ES-I3 (cell line): ENCODE data around the gene CADM1.

Experiments used
- H3K36me3 ChIP-seq: 2 replicates; pipeline ENCODE4 v1.6.1; 2013; ENCODE audit warnings: mild to moderate bottlenecking, low read length, control low read depth, moderate library complexity; ENCODE audit not compliant: insufficient read depth
- H3K4me1 ChIP-seq: 2 replicates; pipeline ENCODE4 v1.6.1; 2013; ENCODE audit warnings: mild to moderate bottlenecking, control low read depth, low read length; ENCODE audit not compliant: insufficient read depth
- H3K9ac ChIP-seq: 2 replicates; pipeline ENCODE4 v1.6.1; 2013; ENCODE audit warnings: low read depth, mild to moderate bottlenecking, low read length, moderate library complexity
- H3K9me3 ChIP-seq: 2 replicates; pipeline ENCODE4 v1.6.1; 2013; ENCODE audit warnings: mild to moderate bottlenecking, low read length, moderate library complexity; ENCODE audit not compliant: control insufficient read depth, insufficient read depth

Gene CADM1

GRCh38 chr11:115162919-115163318, 341.3 kb downstream of the CADM1 start:
- Histone ChIP-seq H3K4me1 (peaks cover 32% of the 10 kb centered on the region), H3K9ac (no peak overlapping the region), H3K36me3 (no peaks in the 10 kb centered on the region), H3K9me3 (no peaks in the 10 kb centered on the region)

GRCh38 chr11:115161876-115162275, 342.3 kb downstream of the CADM1 start:
- Histone ChIP-seq H3K9me3 (no peaks in the 10 kb centered on the region), H3K9ac (no peak overlapping the region), H3K36me3 (no peaks in the 10 kb centered on the region), H3K4me1 (peaks cover 32% of the 10 kb centered on the region)

- Histone ChIP-seq H3K36me3 (no peaks in the 10 kb centered on the region), H3K4me1 (peaks cover 18% of the 10 kb centered on the region), H3K9me3 (no peaks in the 10 kb centered on the region), H3K9ac (no peak overlapping the region)
These were observed 345.0 kb downstream of the CADM1 start for GRCh38 chr11:115159207-115159606.

- Histone ChIP-seq H3K4me1 (peaks cover 9% of the 10 kb centered on the region; the same call in 1 of the 2 replicates), H3K9me3 (no peaks in the 10 kb centered on the region)
These were observed 346.2 kb downstream of the CADM1 start for GRCh38 chr11:115158053-115158452.

GRCh38 chr11:115157247-115157646, 347.0 kb downstream of the CADM1 start:
- Histone ChIP-seq H3K4me1 (peaks cover 5% of the 10 kb centered on the region; the same call in 1 of the 2 replicates), H3K9me3 (no peaks in the 10 kb centered on the region), H3K9ac (no peak overlapping the region), H3K36me3 (no peaks in the 10 kb centered on the region)

More at GRCh38 chr11:115158053-115158452, 346.2 kb downstream of the CADM1 start:
- H3K9ac ChIP-seq: no peak overlapping the region
- no peaks in the 10 kb centered on the region for H3K36me3 ChIP-seq

GRCh38 chr11:115155978-115156377, 348.2 kb downstream of the CADM1 start:
- Histone ChIP-seq H3K9ac (no peak overlapping the region), H3K9me3 (no peaks in the 10 kb centered on the region), H3K4me1 (no peaks in the 10 kb centered on the region), H3K36me3 (no peaks in the 10 kb centered on the region)

- no peak overlapping the region for H3K9ac ChIP-seq
- no peaks in the 10 kb centered on the region for H3K4me1 ChIP-seq
These were observed 348.9 kb downstream of the CADM1 start for GRCh38 chr11:115155320-115155719.

GRCh38 chr11:115154355-115154736, 349.9 kb downstream of the CADM1 start:
- no peak overlapping the region for H3K9ac ChIP-seq
- H3K36me3 ChIP-seq: no peaks in the 10 kb centered on the region
- no peaks in the 10 kb centered on the region for H3K4me1 ChIP-seq
- no peaks in the 10 kb centered on the region for H3K9me3 ChIP-seq

More at GRCh38 chr11:115155320-115155719, 348.9 kb downstream of the CADM1 start:
- Histone ChIP-seq H3K9me3 (no peaks in the 10 kb centered on the region), H3K36me3 (no peaks in the 10 kb centered on the region)

- Histone ChIP-seq H3K4me1 (no peaks in the 10 kb centered on the region), H3K9me3 (no peaks in the 10 kb centered on the region), H3K9ac (no peak overlapping the region), H3K36me3 (no peaks in the 10 kb centered on the region)
These were observed 350.4 kb downstream of the CADM1 start for GRCh38 chr11:115153731-115154354.

- no peaks in the 10 kb centered on the region for H3K36me3 ChIP-seq
- H3K4me1 ChIP-seq: no peaks in the 10 kb centered on the region
- no peaks in the 10 kb centered on the region for H3K9me3 ChIP-seq
- H3K9ac ChIP-seq: no peak overlapping the region
These were observed 351.1 kb downstream of the CADM1 start for GRCh38 chr11:115153135-115153534.

GRCh38 chr11:115151010-115151409, 353.2 kb downstream of the CADM1 start:
- Histone ChIP-seq H3K9ac (no peak overlapping the region), H3K9me3 (no peaks in the 10 kb centered on the region), H3K4me1 (no peaks in the 10 kb centered on the region), H3K36me3 (no peaks in the 10 kb centered on the region)

- no peaks in the 10 kb centered on the region for H3K36me3 ChIP-seq
- no peak overlapping the region for H3K9ac ChIP-seq
- H3K4me1 ChIP-seq: no peaks in the 10 kb centered on the region
- H3K9me3 ChIP-seq: no peaks in the 10 kb centered on the region
These were observed 355.5 kb downstream of the CADM1 start for GRCh38 chr11:115148691-115149090.

- Histone ChIP-seq H3K9ac (no peak overlapping the region), H3K9me3 (no peaks in the 10 kb centered on the region), H3K4me1 (no peaks in the 10 kb centered on the region), H3K36me3 (no peaks in the 10 kb centered on the region)
These were observed 356.1 kb downstream of the CADM1 start for GRCh38 chr11:115148101-115148500.

- H3K36me3 ChIP-seq: no peaks in the 10 kb centered on the region
- no peak overlapping the region for H3K9ac ChIP-seq
- no peaks in the 10 kb centered on the region for H3K4me1 ChIP-seq
- H3K9me3 ChIP-seq: no peaks in the 10 kb centered on the region
These were observed 356.9 kb downstream of the CADM1 start for GRCh38 chr11:115147243-115147807.

- Histone ChIP-seq H3K36me3 (no peaks in the 10 kb centered on the region), H3K4me1 (no peaks in the 10 kb centered on the region), H3K9me3 (no peaks in the 10 kb centered on the region), H3K9ac (no peak overlapping the region)
These were observed 357.8 kb downstream of the CADM1 start for GRCh38 chr11:115146425-115146824.
